Measurements from ENCODE around the gene FGR.
"Not testable (repeated sequence)": the region's sequence is repeated elsewhere in the genome, so short reads cannot be mapped to it uniquely, and the experiment has no call there.

FGR gene

DNA sequence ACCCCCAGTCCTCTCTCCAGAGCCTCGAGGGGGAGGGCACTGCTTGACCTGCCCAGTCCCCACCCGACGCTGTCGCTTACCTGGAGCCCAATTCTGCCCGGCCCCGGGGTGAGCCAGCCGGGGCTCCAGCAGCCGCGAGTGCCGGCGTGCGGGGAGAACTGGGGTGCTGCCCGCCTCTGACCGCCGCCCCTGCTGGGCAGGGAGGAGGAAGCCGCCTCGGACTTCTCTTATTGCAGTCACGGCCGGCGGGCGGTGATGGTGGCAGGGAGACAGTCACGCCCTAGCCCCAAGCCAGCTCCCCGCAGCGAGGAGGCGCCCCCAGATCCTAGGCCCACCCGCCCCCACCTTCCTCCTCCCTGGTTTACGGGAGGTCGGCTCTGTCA is at the start of gene FGR:
TSS of gene FGR (minus strand) at position 201 of the 383 bp plus-strand sequence. CDS start 11,269 bp downstream, outside the sequence.
- peak in 1 of 2 donors; percentile 47 for DNase-seq

GRCh38 chr1:27684176-27684575 is 49.2 kb upstream of the FGR start:
- DNase-seq, result no peak

GRCh38 chr1:27682351-27682944 is 47.5 kb upstream of the FGR start:
- no peak for DNase-seq

DNA sequence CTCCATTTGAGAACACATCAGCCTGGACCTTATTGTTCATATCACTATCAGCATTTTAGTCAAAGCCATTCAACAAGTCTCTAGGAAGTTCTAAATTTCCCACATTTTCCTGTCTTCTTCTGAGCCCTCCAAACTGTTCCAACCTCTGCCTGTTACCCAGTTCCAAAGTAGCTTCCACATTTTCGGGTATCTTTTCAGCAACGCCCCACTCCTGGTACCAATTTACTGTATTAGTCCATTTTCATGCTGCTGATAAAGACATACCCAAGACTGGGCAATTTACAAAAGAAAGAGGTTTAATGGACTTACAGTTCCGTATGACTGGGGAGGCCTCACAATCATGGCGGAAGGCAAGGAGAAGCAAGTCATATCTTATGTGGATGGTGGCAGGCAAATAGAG is 46.6 kb upstream of the FGR start:
- DNase-seq, result not testable (repeated sequence)

- not testable (repeated sequence) for DNase-seq
Observed at GRCh38 chr1:27680225-27680791, 45.3 kb upstream of the FGR start.

- no peak for DNase-seq
Observed at GRCh38 chr1:27678747-27679146, 43.8 kb upstream of the FGR start.

- no peak for DNase-seq
Observed at GRCh38 chr1:27676410-27676809, 41.4 kb upstream of the FGR start.

GRCh38 chr1:27672750-27673112 is 37.7 kb upstream of the FGR start:
- no peak for DNase-seq

- DNase-seq, result peak; percentile 92 to 96
Observed at GRCh38 chr1:27671964-27672749, 37.2 kb upstream of the FGR start, which contains the start of gene IFI6. IFI6 (minus strand) TSS chr1:27672192; CDS start chr1:27669314, 2,878 bp downstream.

- DNase-seq, result no peak
Observed at GRCh38 chr1:27669876-27670275, 34.9 kb upstream of the FGR start.

DNA sequence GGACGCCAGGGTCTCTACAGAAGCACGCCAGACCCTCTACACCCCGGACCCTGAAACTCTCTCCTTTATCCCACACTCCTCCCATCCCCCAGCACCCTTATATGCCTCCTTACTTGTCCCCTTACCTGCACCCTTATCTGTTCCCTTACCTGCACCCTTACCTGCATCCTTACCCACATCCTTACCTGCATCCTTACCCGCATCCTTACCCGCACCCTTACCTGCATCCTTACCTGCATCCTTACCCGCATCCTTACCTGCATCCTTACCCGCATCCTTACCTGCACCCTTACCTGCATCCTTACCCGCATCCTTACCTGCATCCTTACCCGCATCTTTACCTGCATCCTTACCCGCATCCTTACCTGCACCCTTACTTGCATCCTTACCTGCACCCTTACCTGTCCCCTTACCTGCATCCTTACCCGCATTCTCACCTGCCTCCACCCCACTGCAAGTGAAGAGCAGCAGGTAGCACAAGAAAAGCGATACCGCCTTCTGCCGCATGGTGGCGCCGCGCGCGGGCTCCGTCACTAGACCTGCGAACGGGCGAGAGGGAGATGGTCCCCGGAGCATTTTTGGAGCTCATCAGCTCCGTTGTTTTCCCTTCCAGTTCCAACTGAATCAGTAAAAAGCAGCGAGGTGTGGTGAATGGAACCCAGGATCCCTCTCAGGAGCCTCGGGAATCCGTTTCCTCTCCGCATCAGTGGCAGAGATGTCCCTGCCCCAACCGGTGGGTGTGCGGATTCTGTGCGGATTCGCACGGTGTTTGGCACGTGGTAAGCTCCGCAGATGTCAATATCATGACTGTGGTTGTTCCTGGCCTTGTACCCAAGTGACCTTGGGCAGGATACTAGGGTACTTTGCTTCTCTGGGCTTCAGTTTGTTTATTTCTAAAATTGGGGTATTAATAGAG is 34.1 kb upstream of the FGR start:
- peak; percentile 82 to 89 for DNase-seq

GRCh38 chr1:27668121-27668807 is 33.3 kb upstream of the FGR start:
- DNase-seq, result no peak

- no peak for DNase-seq
Observed at GRCh38 chr1:27666791-27667254, 31.8 kb upstream of the FGR start.

DNA sequence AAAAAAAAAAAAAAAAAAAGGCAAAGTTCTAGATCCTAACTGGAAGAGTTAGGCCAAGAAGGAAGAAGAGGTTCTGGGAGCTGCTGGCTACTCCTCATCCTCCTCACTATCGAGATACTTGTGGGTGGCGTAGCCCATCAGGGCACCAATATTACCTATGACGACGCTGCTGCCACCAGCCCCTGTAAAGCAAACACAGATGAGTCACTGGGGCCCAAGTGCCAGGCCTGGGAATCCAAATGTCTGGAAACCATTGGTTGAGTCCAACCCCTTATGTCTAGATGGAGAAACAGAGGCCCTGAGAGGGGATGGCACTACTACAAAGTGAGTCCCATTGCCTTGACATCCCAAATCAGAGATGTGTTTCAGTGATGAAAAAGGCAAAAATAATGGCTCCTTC is 31.3 kb upstream of the FGR start:
- DNase-seq, result no peak

DNA sequence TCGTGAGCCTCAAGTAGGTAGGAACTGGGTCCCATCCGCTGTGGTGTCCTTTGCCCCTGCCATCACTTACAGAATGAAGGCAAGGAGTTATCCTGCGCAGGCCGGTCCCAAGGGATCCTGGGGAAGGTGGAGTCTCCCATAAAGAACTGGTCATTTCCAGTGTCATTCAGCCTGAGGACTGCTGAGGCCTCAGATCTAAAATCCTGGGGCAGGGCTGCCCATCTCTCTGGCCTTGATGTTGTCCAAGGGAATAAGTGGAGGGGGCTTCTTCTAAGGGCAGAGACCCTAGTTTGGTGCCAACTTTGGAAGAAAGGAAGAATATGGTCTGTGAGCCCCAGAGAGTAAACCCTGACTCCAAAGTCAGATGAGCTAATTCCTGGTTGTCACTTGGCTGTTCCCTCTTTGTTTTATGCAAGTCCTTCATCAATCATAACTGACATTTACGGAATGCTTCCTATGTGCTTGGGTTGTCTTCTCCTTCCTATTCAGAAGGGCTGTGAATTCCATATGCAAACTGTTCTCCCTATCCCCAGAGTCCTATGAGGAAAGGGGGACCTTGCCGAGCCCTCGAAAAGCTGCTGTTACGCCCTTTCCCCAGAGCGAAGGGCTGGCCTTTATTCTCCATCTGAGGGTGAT is 30.1 kb upstream of the FGR start:
- DNase-seq, result peak in 1 of 2 donors; percentile 17

GRCh38 chr1:27664291-27664690 is 29.3 kb upstream of the FGR start:
- peak in 1 of 2 donors; percentile 16 for DNase-seq

DNA sequence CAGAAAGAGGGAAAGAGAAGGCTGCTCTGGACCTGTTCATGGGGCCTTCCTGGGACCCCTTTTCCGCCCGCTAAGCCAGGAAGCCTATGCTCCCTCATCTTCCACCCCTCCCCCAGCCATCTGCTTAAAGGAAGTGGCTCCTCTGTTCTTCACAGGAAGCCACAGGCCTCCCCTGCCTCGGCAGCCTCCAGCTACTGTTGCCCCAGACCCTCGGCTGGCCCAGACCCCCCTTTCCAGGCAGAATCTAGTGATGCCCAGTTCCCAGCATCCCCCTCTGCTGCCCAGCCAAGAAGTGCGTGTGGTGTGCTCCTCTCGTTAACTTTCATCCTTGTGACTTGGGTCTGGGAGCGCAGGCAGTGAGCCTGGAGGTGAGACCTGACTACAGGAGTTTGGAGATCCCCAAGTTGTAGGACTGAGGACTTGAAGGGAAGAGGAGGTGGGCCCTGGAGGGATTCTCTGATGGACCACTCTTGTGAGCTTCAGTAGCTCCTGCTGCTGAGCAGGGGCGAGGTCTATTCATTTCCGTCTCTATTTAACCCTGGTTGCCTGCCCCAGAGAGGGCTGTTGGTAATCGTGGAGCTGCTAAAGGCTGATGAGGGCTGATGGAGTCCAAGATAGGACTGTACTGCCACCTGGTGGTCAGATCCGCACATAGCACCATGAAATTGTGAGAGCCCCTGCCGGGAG is 27.9 kb upstream of the FGR start:
- peak; percentile 87 to 93 for DNase-seq

- no peak for DNase-seq
Observed at GRCh38 chr1:27662261-27662660, 27.3 kb upstream of the FGR start.

DNA sequence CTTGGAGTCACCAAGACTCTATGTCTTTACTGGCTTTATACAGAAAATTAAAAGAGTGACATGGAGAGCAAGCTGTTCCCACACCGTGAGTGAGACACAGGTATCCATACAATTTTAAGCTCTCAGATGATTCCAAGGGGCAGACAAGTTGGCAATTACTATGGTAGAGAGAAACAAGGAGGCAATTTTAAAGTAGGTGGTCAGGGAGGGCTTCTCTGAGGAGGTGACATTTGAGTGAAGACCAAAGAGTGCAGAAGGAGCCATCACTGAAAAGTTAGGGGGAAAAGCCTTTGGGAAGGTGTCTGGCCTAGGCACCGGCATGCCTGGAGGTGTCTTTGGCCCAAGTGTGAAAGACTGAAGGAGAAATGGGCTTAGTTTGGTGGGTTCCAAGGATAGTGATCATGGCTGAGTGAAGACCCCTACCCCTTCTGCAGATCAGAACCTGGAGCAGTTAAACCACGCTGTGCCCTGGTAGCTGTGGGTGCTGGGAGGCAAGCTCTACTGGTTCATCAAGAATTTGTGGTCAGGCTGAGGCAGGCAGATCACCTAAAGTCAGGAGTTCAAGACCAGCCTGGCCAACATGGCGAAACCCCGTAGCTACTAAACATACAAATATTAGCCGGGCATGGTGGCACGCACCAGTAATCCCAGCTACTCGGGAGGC is 26.6 kb upstream of the FGR start:
- no peak for DNase-seq

GRCh38 chr1:27660300-27660835 is 25.4 kb upstream of the FGR start:
- no peak for DNase-seq
